SK-N-DZ (cell line): Measurements from ENCODE around the gene NEDD4. TPM values are rescaled to one million over a fixed set of nuclear protein-coding genes. Genes with fewer than 3 reads are reported as not detected.
A peak's percentile ranks its signal among the peaks of the same experiment; 100 is the strongest.
"Not testable (repeated sequence)": the region's sequence is repeated elsewhere in the genome, so short reads cannot be mapped to it uniquely, and the experiment has no call there.

Experiments used
- DNase-seq: peaks from one replicate; pipeline ENCODE4 v3.0.0-alpha.2; 2015; ENCODE audit warnings: low spot score
- polyA plus RNA-seq, 2 experiments: library from polyadenylated mRNA; depleted of rRNA; stranded (reverse); fragments of >200 nt; gene quantifications; 2 replicates each; pipeline ENCODE4 v1.2.3, GENCODE V29; 2014

The NEDD4 gene
- polyA plus RNA-seq (2014; cell fraction: cytosol; rRNA removed), result 5.7 and 6.5 TPM in 2 replicates
- 6.2 and 6.8 TPM in 2 replicates for polyA plus RNA-seq (2014; cell fraction: nucleus; rRNA removed)

DNA sequence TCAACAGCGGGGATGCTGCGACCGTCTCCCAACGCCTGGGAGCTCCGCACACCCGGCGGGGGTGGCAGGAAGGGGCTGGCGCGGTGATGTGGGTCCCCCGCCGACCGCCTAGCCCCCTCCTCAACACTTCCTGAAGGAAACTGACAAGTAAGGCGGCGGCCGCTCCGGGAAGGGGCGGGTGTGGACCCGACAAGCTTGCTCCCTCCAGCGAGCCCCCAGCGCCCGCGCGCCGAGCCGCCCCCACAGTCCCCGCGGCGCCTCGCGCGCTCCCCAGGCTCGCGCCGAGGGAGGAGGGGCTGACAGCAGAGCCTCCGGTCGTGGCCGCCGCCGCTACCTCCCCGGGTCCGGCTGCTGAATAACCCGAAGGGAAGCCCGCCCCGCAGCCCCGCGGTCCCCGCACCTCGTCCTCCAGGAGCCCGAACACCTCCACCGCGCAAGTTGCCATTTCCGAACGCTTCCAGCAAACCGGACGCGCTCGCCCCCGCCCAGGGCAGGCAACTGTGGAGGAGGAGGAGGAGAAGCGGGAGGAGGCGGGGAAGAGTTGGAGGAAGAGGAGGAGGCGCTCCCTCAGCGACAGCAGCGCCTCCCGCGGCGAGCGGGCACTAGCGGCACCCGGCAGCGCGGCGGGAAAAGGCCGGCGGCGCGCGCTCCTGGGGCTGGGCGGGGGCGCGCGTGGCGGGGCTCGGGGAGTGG is at the start of gene NEDD4:
NEDD4 (minus strand) TSS at position 502 of the 693 bp plus-strand sequence; CDS start at position 445, 57 bp downstream.
- peak; percentile 89 for DNase-seq

DNA sequence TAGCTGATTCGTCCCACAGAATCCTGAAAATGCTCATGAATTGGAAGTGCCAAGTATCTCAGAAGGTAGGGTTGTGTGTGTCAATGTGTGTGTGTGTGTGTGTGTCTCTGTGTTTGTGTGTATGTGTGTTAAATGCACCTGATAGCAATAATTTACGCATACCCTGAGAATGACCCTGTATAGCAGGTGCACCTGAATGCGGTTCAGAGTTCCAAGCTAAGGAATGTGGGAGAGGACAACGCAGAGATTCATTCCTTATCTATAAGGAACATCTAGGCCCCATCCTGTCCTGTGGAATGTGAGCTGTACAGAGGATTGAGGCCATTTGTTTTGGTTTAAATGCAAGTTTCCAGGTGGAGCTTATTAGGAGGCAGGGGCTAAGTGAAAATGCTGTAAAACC is 49.1 kb upstream of the NEDD4 start:
- DNase-seq, result no peak

DNA sequence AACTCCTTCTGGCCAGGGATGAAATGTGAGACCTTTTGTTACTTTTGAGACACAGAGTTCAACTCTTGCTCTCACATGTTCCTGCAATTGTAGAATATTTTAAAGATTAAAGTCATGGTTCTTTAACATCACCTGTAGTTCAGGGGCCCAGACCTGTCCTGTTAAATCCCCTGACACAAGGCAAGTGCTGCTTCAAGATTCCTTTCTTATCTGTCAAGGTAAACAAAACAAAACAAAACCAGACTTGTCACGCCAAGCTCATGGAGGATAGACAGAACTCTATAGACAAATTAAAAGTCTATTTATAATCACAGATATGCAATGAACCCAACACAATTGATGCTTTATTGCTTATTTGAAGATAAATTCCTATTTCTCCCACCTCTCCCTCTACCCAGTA is 48.6 kb upstream of the NEDD4 start:
- DNase-seq, result no peak

DNA sequence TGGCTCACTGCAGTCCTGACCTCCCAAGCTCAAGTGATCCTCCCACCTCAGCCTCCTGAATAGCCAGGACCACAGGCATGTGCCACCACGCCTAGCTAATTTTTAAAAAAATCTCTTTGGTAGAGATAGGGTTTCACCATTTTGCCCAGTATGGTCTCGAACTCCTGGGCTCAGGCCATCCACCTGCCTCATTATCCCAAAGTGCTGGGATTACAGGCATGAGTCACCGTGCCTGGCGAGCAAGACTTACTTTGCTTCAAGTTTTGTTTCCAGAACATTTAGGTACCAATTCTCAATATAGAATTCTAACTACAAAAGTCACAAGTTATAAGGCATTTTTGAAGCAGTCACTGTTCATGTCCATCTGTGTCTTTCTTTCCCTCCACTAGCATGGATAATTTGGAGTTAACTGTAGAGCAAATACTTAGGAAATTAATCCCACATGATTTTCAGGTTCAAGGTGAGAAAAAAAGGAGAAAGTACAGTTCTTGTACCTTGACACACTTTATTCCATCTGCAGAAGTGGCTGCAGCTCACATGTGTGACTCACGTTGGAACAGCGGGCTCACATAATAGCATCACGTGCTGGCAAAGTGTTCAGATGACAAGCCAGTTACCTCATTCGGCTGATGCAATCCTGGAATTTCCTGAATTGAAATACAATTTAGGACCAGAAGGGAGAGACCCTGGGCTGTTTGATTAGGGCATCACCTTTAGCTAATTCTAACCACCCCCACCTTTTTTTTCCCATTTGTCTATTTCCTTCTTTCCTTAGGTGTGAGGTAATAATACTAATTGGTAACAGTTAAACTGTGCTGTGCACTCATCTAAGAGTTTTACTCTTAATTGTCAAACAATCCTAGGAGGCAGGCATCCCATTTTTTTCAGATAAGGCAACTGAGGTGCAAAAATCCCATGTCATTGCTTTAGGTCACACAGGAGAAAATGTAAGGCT is 46.9 kb upstream of the NEDD4 start:
- DNase-seq, result peak; percentile 26

DNA sequence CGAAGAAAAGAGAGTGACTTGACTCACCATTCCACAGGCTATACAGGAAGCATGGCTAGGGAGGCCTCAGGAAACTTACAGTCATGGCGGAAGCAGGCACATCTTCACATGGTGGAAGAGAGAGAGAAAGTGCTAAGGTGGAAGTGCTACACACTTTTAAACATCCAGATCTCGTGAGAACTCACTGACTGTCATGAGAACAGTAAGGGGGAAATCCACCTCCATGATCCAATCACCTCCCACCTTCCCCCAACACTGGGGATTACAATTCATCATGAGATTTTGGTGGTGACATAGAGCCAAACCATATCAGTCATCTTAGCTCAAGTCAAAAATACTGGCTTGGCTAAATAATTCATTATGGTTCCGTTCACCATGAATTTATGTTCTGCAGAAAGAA is 45.3 kb upstream of the NEDD4 start:
- no peak for DNase-seq

DNA sequence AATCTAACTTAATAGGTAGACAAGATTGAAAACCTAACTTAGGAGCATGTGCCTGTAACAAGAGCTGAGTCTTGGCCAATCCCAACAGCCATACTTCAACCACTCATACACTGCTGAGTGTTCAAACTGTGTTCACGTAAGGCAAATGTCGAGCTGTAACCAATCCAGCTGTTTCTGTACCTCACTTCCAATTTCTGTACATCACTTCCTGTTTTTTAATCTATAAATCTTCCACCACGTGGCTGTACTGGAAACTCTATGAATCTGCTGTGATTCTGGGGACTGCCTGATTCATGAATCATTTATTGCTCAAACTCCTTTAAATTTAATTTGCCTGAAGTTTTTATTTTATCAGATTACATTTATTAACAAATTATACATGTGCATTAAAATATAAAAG is 44.6 kb upstream of the NEDD4 start:
- no peak for DNase-seq

DNA sequence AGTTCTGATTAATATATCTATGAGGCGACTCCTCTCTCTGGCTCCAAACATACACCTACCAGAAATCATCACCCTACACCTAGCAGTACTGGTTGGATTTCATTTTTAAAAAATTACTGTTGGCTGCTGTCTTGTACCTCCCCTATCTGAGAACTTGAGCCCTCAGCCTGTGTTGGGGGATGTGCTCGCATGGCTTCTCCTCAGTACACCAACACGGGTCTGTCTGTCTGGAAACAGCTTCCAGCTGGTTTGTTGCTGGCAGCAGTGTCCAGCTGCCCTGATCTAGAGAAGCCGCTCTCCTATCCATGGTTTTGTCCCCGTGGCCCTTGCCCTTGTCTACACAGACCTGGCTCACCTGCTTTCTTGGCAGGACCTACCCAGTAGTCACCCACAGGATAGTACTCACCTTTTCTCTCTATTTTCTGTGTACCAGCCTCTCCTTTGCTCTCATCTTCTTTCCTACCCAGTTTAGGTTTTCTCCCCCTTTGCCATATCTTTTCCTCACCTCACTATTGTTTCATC is 43.2 kb upstream of the NEDD4 start:
- no peak for DNase-seq

DNA sequence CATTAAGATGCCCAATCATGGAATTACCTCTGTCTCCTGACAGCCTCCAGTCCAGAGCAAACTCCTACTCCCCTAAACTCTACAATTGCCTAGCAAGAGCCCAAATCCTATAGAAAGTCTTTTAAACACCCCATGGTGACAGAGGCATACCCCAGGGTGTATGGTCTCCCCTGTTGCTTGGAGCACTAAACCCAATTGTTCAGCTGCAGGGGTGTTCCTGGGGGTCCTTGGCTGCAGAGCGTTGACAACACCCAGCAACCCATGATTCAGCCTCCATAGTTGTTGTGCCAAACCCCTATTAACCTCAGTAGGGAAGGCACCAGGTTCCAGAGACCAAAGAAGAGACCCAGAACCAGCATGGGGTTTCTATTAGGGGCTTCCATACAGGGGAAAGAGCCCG is 41.8 kb upstream of the NEDD4 start:
- no peak for DNase-seq

DNA sequence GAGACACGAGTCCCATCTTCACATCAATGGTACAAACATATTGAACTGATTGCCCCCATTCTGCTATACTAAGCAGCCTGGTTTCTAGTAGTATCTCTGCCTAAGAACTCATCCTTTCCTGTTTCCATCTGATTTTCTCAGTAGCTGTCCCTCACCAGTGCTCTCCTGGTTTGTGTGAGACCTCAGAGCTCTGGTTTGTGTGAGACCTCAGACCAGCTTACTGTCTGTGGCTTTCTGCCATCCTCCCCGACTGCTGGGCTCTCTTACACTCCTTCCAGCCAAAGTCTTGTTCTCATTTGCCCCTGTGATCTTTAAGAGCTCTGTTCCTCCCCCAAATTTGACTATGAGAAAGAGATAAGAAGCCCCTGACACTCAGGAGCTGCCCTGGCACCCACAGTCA is 41.1 kb upstream of the NEDD4 start:
- DNase-seq, result no peak

DNA sequence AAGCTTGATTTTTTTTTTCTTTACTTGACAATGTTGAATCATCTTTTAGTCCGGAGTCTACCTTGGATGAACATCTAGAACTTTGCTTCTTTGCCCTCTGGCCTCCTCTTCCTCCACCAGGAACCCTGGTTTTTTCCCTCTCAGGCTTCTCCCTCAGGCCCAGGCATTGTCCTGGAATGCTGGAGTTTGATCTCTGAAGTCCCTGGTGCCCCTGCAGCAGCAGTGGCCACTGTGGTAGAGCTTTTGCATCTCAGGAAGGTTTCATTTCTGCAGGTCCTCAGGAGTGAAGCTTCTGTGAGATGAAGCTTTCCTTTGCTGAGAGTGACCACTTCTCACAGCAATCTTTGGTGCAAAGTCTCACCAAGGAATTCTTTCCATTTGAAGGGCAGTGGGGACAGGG is 39.0 kb upstream of the NEDD4 start:
- no peak for DNase-seq

DNA sequence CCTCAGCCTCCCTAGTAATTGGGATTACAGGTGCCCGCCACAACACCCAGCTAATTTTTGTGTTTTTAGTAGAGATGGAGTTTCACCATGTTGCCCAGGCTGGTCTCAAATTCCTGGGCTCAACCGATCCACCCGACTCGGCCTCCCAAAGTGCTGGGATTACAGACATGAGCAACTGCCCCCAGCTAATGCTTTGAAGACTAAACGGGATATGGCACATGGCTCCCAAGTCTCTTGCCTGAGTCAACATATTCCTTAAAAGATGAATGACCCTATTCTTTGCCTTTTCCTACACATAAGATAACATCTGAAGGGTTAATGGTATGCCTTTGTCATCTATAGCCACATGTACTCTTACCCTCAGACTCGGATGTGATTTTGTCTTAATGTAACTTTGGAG is 38.4 kb upstream of the NEDD4 start:
- no peak for DNase-seq

DNA sequence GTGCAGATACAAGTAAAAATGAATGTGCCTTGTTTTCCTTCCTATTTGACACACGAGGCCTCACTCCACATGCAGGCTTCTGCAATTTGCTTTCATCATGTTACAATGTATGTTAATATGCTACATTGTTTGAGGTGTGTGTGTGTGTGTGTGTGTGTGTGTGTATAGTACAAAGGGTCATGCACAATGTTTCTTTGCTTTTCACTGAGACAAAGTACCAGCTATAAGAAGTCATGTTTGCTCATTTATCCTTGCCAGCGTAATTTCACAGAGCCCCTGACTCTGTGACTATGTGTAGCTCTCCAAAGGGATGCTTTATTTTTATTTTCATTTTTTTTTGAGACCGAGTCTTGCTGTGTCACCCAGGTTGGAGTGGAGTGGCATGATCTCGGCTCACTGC is 38.0 kb upstream of the NEDD4 start:
- DNase-seq, result no peak

DNA sequence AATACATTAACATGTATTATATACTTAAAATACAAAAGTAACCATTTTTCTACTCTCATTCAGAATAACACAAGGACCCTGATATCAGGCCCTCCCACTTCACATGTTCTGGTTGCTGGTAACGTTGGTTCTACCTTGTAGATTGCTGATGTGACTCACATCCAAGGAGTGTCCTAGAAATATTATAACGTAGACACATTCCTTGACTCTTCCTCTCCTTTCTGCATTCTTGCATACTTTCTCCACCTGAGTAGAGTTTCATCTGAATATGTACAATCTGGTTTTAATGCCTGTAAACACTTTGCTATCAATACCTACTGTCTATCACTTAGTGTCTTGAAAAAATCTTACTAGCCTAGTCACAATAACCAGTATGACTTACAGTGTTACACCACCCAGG is 35.0 kb upstream of the NEDD4 start:
- no peak for DNase-seq

DNA sequence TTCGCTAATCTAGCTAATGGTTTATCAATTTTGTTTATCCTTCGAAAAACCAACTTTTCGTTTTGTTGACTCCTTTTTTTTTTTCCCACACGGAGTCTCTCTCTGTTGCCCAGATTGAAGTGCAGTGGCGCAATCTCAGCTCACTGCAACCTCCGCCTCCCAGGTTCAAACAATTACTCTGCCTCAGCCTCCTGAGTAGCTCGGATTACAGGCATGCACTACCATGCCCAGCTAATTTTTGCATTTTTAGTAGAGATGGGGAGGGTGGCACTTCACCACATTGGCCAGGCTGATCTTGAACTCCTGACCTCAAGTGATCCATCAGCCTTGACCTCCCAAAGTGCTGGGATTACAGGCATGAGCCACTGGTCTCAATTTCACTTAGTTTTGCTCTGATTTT is 29.7 kb upstream of the NEDD4 start:
- DNase-seq, result not testable (repeated sequence)

DNA sequence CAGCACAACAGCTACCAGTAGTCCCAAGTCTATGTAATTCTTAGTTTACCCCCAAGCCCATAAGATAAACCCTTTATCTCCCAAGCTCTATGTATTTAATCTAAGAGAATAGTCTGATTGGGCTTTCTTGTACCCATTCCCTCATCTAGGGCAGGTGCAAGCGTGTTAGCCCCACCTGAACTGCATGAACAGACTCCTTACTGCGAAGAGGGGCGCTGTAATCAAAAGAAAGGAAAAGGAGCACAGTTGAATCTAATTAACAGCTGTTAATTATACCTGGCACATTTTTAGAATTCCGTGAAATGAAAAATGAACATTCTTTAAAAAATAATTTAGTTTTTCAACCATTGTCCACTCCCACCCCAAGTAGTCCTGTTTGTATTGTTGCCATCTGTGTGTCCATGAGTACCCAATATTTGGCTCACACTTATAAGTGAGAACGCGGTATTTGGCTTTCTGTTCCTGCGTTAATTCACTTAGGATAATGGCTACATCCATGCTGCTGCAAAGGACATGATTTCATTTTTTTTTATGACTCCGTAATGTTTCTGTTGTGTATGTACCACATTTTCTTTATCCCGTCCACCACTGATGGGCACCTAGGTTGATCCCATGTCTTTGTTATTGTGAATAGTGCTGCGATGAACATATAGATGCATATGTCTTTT is 26.5 kb upstream of the NEDD4 start:
- no peak for DNase-seq

DNA sequence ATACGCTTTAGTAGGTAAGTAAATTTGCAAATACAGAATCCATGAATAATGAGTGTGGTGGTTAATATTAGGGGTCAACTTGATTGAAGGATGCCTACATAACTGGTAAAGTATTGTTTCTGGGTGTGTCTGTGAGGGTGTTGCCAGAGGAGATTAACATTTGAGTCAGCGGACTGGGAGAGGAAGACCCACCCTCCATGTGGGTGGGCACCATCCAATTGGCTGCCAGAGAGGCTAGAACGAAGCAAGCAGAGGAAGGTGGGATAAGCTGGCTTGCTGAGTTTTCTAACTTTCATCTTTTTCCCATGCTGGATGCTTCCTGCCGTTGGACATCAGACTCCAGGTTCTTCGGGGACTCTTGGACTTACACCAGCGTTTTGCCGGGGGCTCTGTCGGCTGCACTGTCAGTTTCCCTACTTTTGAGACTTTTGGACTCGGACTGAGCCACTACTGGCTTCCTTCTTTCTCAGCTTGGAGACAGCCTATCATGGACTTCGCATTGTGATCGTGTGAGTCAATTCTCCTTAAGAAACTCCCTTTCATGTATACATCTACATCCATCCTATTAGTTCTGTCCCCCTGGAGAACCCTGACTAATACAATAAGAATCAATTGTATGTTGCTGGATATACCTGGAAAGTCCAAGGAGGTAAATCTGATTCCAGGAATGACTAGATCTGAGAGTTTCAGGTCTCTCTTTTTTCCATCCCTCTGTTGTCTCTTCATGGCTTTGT is 25.8 kb upstream of the NEDD4 start:
- no peak for DNase-seq

DNA sequence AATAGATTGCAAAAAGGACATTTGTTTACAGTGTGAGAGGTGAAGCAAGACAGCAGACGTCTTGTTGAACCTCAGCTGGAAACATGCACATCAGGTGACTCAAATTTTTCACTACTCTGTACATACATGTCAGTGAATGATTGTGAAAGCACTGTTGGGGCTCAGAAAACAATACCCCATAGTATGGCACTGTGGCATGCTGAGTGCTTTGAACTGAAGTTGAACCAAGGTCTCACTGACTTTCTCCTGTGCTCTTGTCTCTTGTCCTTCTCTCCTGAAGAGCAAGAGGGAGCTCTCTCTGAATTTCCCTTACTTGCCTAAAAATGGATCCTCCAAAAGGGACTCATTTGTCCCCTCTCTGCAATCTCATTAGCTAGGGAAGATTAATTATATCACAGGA is 24.5 kb upstream of the NEDD4 start:
- DNase-seq, result no peak

DNA sequence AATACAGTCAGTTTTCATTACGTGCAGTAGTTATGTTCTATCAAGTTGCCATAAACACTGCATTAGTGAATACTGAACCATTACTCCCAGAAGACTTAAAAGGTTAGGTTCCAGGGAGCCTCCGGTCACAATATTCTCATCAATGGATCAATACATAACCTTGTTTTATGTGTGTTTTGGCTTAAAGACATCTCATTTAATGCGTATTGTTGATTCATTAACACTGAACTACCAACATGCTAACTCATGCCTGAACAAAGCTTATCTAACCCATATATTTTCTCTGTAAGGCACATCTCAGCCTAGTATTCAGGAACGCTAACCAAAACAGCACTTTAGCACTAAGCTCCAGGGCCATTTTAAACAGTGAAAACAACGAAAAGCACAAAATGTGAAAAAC is 24.1 kb upstream of the NEDD4 start:
- DNase-seq, result no peak

DNA sequence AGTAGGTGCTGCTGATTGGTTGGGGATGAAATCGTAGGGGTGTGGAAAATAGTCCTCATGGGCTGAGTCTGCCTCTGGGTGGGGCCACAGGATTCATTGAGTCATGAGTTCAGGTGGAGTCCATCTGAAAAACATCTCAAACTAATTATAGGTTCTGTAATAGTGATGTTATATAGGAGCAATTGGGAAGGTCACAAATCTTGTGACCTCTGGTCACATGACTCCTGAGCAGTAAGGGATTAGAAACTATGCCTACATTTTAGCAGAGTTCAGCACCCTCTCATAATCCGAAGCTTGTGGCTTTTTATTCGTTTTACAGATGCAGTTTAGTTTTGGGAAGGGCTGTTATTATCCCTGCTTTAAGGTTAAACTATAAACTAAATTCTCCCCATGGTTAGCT is 22.9 kb upstream of the NEDD4 start:
- DNase-seq, result no peak

DNA sequence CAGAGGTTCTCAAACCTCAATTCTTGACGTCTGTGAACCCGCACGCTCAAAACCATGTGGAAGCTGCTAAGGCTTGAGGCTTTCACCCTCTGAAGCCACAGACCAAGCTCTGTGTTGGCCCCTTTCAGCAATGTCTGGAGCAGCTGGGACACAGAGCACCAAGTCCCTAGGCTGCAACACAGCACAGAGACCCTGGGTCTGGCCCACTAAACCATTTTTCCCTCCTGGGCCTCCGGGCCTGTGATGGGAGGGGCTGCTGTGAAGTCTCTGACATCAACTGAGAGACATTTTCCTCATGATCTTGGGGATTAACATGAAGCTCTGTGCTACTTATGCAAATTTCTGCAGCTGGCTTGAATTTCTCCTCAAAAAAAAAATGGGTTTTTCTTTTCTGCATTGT is 21.3 kb upstream of the NEDD4 start:
- DNase-seq, result no peak

DNA sequence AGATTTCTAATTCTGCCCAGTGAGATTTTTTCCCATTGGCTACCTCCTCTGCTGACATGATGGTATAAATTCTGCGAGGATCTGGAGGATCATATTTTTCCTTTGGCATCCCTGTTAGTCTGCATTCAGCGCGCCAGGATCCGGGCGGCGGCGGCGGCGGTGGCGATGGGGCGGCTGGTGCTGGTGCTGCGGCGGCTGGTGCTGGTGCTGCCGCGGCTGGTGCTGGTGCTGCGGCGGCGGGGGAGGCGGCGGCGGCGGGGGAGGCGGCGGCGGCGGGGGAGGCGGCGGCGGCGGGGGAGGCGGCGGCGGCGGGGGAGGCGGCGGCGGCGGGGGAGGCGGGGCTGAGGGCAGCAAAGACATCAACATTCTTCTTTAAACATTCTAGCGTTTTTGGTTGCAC is 13.6 kb upstream of the NEDD4 start:
- not testable (repeated sequence) for DNase-seq
